Large intestine (tissue), 3 donors: ENCODE results near the gene RAX2. TPM values are rescaled to one million over a fixed set of nuclear protein-coding genes. Genes with fewer than 3 reads are reported as not detected.
"Not testable (repeated sequence)": the region's sequence is repeated elsewhere in the genome, so short reads cannot be mapped to it uniquely, and the experiment has no call there.

Experiments
- DNase-seq, 2 donors: peaks; one replicate each; pipeline versions ENCODE4 v3.0.0 to v3.0.0-alpha.2; 2013
- H3K27ac ChIP-seq: one replicate; pipeline ENCODE4 v1.5.1; 2013; ENCODE audit warnings: low read length
- H3K27me3 ChIP-seq: 2 replicates; pipeline ENCODE4 v1.6.1; 2013; ENCODE audit warnings: low read length; ENCODE audit not compliant: control insufficient read depth, insufficient read depth
- H3K36me3 ChIP-seq: 2 replicates; pipeline ENCODE4 v1.6.1; 2013; ENCODE audit warnings: low read length; ENCODE audit not compliant: control insufficient read depth, insufficient read depth
- H3K4me1 ChIP-seq: one replicate; pipeline ENCODE4 v1.6.1; 2013; ENCODE audit warnings: low read length; ENCODE audit not compliant: control insufficient read depth, insufficient read depth
- H3K4me3 ChIP-seq: one replicate; pipeline ENCODE4 v1.5.1; 2013; ENCODE audit warnings: low read length
- H3K9me3 ChIP-seq: one replicate; pipeline ENCODE4 v1.6.1; 2013; ENCODE audit warnings: mild to moderate bottlenecking, low read depth, low read length, moderate library complexity; ENCODE audit not compliant: control insufficient read depth
- WGBS: methylation state at CpG from one replicate; pipeline ENCODE4 v1.1.5; 2013; ENCODE audit warnings: low lambda C conversion rate; ENCODE audit not compliant: insufficient coverage; 5-methylcytosine and 5-hydroxymethylcytosine counted together
- polyA plus RNA-seq: library from polyadenylated mRNA; unstranded; fragments of 120-200 nt; gene quantifications from one replicate; pipeline ENCODE4 v1.2.1, GENCODE V29; 2013

RAX2 gene
- polyA plus RNA-seq, 1 donor: 0.01 TPM

DNA sequence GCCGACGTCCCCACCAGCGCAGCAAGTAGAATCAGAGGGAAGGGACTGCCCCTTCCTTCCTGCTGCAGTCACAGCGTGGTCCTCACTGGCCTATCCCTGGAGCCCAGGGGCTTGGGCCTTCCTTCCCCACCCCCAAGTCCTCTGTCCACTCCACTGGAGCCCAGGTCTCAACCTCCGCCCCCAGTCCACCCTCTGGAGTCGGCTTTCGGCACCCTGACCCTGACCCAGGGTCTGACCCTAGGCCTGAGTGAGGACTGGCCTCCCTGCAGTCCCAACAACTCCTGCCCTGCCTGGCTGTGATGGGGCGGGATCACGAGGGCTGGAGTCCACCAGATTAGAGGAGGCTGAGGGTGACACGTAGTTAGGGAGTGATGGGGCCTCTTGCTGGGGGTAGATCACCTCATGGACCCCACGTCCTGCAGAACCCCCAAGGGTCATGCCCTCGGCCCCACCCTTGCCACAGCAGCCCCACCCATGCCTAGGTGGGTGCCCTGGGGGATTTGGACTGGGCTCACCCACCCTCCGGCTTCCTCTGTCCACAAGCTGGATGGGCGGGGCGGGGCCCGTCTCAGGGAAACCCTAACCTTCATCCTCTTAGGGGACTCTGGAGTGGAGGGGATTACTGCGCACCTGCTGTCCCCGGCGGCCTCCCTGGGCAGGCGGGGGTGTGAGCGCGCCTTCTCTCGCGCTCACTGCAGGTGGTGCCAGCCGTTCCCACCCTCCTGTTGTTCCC lies 3.8 kb downstream of the RAX2 start:
- Histone ChIP-seq H3K4me3 (no peak overlapping the region), H3K27ac (no peak overlapping the region), H3K27me3 (no peaks in the 10 kb centered on the region), H3K9me3 (no peaks in the 10 kb centered on the region), H3K4me1 (peaks cover 6% of the 10 kb centered on the region), H3K36me3 (peaks cover 21% of the 10 kb centered on the region)
- WGBS: no CpG with 5 or more reads among the region's 25 CpGs
- peak; percentile 39 to 77 for DNase-seq

- Histone ChIP-seq H3K9me3 (no peaks in the 10 kb centered on the region), H3K27me3 (no peaks in the 10 kb centered on the region), H3K4me1 (peaks cover 9% of the 10 kb centered on the region), H3K4me3 (no peak overlapping the region), H3K36me3 (peaks cover 21% of the 10 kb centered on the region), H3K27ac (no peak overlapping the region)
- no CpG with 5 or more reads among the region's 23 CpGs for WGBS
- DNase-seq: no peak
Measured at GRCh38 chr19:3767050-3767449, 5.0 kb downstream of the RAX2 start.

- WGBS: no CpG with 5 or more reads among the region's 7 CpGs
- H3K36me3 ChIP-seq: peaks cover 21% of the 10 kb centered on the region
Measured at GRCh38 chr19:3766520-3766919, 5.5 kb downstream of the RAX2 start.

DNA sequence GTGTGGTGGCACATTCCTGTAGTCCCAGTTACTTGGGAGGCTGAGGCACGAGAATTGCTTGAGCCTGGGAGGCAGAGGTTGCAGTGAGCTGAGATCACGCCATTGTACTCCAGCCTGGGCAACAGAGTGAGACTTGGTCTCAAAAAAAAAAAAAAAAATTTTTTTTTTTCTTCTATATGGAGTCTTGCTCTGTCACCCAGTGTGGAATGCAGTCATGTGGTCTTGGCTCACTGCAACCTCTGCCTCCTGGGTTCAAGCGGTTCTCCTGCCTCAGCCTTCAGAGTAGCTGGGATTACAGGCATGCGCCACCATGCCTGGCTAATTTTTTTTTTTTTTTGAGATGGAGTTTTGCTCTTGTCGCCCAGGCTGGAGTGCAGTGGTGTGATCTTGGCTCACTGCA lies 6.3 kb downstream of the RAX2 start:
- Histone ChIP-seq H3K4me1 (peaks cover 13% of the 10 kb centered on the region), H3K36me3 (peaks cover 21% of the 10 kb centered on the region)
- H3K27me3 ChIP-seq, H3K27ac ChIP-seq, DNase-seq, H3K4me3 ChIP-seq, H3K9me3 ChIP-seq: not testable (repeated sequence)
- WGBS: no CpG with 5 or more reads among the region's 5 CpGs

More at GRCh38 chr19:3766520-3766919, 5.5 kb downstream of the RAX2 start:
- H3K27ac ChIP-seq: no peak overlapping the region
- no peak for DNase-seq
- no peak overlapping the region for H3K4me3 ChIP-seq
- H3K27me3 ChIP-seq: no peaks in the 10 kb centered on the region
- no peaks in the 10 kb centered on the region for H3K9me3 ChIP-seq
- H3K4me1 ChIP-seq: peaks cover 13% of the 10 kb centered on the region

DNA sequence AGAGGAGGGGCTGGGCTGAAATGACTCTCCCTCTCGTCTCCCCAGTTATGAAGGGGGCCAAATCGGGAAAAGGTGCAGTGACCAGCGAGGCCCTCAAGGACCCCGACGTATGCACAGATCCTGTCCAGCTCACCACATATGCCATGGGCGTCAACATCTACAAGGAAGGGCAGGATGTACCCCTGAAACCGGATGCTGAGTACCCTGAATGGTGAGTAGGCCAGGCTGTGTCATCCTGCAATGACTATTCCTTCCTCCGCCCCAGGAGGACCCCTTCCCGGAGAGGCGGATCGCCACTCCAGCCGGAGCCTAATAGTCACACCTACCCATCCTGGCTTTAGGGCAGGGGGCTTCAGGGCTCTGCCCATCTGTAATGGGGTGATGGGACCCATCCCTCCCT lies 6.9 kb downstream of the RAX2 start:
- Histone ChIP-seq H3K27me3 (no peaks in the 10 kb centered on the region), H3K4me1 (peaks cover 13% of the 10 kb centered on the region), H3K27ac (no peak overlapping the region), H3K4me3 (no peak overlapping the region), H3K9me3 (no peaks in the 10 kb centered on the region), H3K36me3 (peaks cover 21% of the 10 kb centered on the region)
- WGBS: no CpG with 5 or more reads among the region's 12 CpGs
- no peak for DNase-seq

DNA sequence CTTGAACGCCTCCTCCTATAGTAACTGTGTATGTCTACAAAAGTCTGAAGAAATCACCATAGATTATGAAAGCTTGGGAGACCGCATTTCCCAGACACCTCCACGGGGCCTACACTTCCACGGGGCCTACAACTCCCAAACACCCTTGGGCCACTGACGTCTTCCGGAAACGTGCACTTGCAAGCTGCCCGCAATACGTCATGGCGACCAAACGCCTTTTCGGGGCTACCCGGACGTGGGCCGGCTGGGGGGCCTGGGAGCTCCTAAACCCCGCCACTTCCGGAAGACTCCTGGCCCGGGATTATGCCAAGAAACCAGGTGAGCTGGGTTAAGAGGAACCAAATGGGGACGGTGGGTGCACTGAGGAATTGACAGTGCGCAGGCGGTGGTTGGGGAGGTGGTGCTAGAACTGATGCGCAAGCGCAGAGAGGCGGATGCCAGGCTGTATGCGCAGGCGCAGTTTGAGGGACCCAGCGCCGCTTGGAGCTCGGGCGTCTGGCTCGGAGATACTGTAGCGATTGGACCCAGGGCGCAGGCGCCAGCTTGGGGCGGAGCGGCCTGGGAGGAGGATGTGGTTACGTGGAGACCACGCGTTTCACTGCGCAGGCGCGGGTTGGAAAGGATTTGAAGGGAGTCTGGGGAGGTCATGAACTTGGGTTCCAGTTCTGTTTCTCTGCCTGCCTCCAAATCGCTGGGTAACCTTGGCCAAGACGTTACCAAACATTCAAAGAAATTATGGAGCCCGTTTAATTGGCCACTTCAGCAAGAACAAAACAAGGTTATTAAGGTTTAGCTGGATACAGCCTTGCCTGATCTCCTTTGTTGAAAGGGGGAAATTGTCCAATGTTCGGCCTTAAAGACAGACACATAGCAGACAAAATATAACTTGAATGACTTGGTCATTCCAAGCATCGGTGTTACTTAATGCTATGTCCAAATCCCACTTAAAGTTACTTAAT lies 9.2 kb downstream of the RAX2 start, which contains the start of gene MRPL54:
Gene MRPL54 (plus strand): TSS at position 182 of the 959 bp plus-strand sequence. CDS start 19 bp downstream, at position 201.
- no CpG with 5 or more reads among the region's 47 CpGs for WGBS
- Histone ChIP-seq H3K9me3 (no peaks in the 10 kb centered on the region), H3K4me1 (peaks cover 10% of the 10 kb centered on the region), H3K4me3 (peak within 1 kb of the TSS; percentile 90), H3K36me3 (peaks cover 33% of the 10 kb centered on the region), H3K27me3 (no peaks in the 10 kb centered on the region), H3K27ac (peak within 1 kb of the TSS; percentile 94)
- peak; percentile 99 to 100 for DNase-seq

DNA sequence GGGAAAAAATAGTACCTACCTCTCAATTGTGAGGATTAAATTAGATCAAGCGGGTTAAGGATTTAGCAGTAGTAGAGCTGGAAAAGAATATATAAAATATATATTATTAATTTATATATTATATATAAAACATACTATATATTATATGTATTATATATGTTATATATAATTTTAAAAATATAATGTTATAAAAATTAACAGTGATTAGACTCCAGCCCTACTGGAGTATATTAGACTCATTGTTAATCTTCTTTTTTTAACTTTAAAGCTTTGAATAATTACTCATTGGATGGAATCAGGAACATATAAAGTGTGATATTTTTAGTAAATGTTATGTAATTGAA lies 9.9 kb downstream of the RAX2 start:
- DNase-seq: no peak
- H3K4me1 ChIP-seq: peaks cover 10% of the 10 kb centered on the region
- H3K27me3 ChIP-seq: no peaks in the 10 kb centered on the region
- no peaks in the 10 kb centered on the region for H3K9me3 ChIP-seq
- peaks cover 32% of the 10 kb centered on the region for H3K36me3 ChIP-seq
- H3K4me3 ChIP-seq: no peak overlapping the region
- no CpG with 5 or more reads among the region's 1 CpG for WGBS
- H3K27ac ChIP-seq: peak overlapping the region; percentile 94

- Histone ChIP-seq H3K4me3 (peak within 1 kb of the TSS; percentile 90), H3K27ac (peak within 1 kb of the TSS; percentile 94), H3K27me3 (no peaks in the 10 kb centered on the region), H3K36me3 (peaks cover 27% of the 10 kb centered on the region), H3K4me1 (peaks cover 10% of the 10 kb centered on the region), H3K9me3 (no peaks in the 10 kb centered on the region)
- WGBS: no CpG with 5 or more reads among the region's 45 CpGs
- peak; percentile 85 to 90 for DNase-seq
Measured at GRCh38 chr19:3761382-3762129, 10.5 kb downstream of the RAX2 start, which contains the start of gene APBA3. Gene APBA3, minus strand, starts transcription at chr19:3761692. Its CDS starts 1,428 bp downstream, at chr19:3760264.

DNA sequence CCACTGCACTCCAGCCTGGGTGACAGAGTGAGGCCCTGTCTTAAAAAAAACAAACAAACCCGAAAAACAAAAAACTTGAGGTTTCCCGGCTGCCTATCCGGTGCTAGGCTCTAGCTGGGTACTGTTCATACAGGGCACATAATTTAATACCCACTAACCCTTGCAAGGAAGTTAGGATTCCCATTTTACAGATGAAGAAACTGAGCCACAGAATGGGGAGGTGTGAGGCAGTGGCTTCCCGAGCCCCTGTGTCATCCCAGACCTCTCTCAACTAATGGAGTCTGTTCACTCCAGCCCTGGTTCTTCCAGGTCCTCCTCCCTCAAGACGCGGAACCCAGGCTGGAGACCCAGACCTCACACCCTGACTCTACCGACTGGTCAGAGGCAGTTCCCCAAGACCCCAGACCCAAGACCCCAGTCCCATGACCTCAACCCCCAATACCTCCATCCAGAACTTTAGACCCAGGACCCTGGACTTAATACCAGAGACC lies 11.1 kb downstream of the RAX2 start:
- H3K4me3 ChIP-seq: peak overlapping the region; percentile 89
- DNase-seq: peak in 1 of 2 donors; percentile 13
- H3K4me1 ChIP-seq: peaks cover 10% of the 10 kb centered on the region
- WGBS: 80% methylated on average over 1 of the region's 7 CpGs
- H3K36me3 ChIP-seq: peaks cover 24% of the 10 kb centered on the region
- H3K27me3 ChIP-seq: no peaks in the 10 kb centered on the region
- no peaks in the 10 kb centered on the region for H3K9me3 ChIP-seq
- H3K27ac ChIP-seq: no peak overlapping the region
